K562 (cell line): Measurements from ENCODE around the gene ARMC2. TPM values are rescaled to one million over a fixed set of nuclear protein-coding genes. Genes with fewer than 3 reads are reported as not detected.

Source experiments
- CC2D1A ChIP-seq: fragments of 450-650 bp; IDR thresholded peaks from 2 replicates; pipeline ENCODE4 v1.6.1; 2017; ENCODE audit warnings: mild to moderate bottlenecking
- CREB1 ChIP-seq, 2 experiments: sonication (generic) in 1 of 2; formaldehyde crosslinking in 1 of 2; IDR thresholded peaks; 2 replicates each; pipeline versions ENCODE4 v1.6.1 to v1.8.0; 2012 to 2022; ENCODE audit warnings: inconsistent platforms in 1 of 2, mild to moderate bottlenecking in 1 of 2, missing genetic modification reagents in 1 of 2, moderate library complexity in 1 of 2
- HBP1 ChIP-seq: fragments of 450-650 bp; formaldehyde crosslinking; IDR thresholded peaks from 2 replicates; pipeline ENCODE4 v1.4.0; 2022; ENCODE audit warnings: missing genetic modification characterization
- MAX ChIP-seq: sonication (generic); formaldehyde crosslinking; IDR thresholded peaks from 2 replicates; pipeline ENCODE4 v1.9.0; 2022; ENCODE audit warnings: mild to moderate bottlenecking, missing genetic modification reagents
- MAZ ChIP-seq, 2 experiments: fragments of 450-650 bp in 1 of 2; sonication (generic) in 1 of 2; formaldehyde crosslinking; IDR thresholded peaks in 1 of 2; conservative IDR thresholded peaks in 1 of 2; 2 replicates each; pipeline versions ENCODE4 v1.4.0 to v1.5.0; 2020; ENCODE audit warnings: mild to moderate bottlenecking in 1 of 2, missing genetic modification reagents in 1 of 2
- MITF ChIP-seq: IDR thresholded peaks from 2 replicates; pipeline ENCODE4 v1.6.1; 2014; ENCODE audit warnings: antibody characterized with exemption
- MYNN ChIP-seq, 2 experiments: sonication (generic); formaldehyde crosslinking in 1 of 2; IDR thresholded peaks; 2 replicates each; pipeline versions ENCODE4 v1.5.0 to v1.6.1; 2016 to 2020; ENCODE audit warnings: antibody characterized with exemption in 1 of 2, missing genetic modification reagents in 1 of 2
- RUNX1 ChIP-seq: sonication (generic); IDR thresholded peaks from 2 replicates; pipeline ENCODE4 v1.6.1; 2016; ENCODE audit warnings: antibody characterized with exemption, low read depth
- STAT5B ChIP-seq: fragments of 250-450 bp; sonication (Bioruptor Pico); IDR thresholded peaks from 2 replicates; pipeline ENCODE4 v1.8.0; 2021; ENCODE audit warnings: mild to moderate bottlenecking, inconsistent platforms
- TCFL5 ChIP-seq: fragments of 250-450 bp; sonication (Bioruptor Pico); conservative IDR thresholded peaks from 2 replicates; pipeline ENCODE4 v1.6.1; 2021; ENCODE audit warnings: mild to moderate bottlenecking, moderate library complexity, matching md5 sums
- XRCC5 ChIP-seq: fragments of 200-400 bp; formaldehyde crosslinking; IDR thresholded peaks from 2 replicates; pipeline ENCODE4 v1.6.1; 2017; ENCODE audit warnings: low read depth, mild to moderate bottlenecking, low read length
- YY1 ChIP-seq, 3 experiments: IDR thresholded peaks; 2 replicates each; pipeline ENCODE4 v1.6.1; 2011; ENCODE audit warnings: low read length in 2 of 3, mild to moderate bottlenecking in 2 of 3, moderate library complexity in 2 of 3, borderline replicate concordance in 1 of 3, control low read depth in 1 of 3, low read depth in 1 of 3; ENCODE audit not compliant: insufficient read depth in 3 of 3, insufficient replicate concordance in 2 of 3, control insufficient read depth in 1 of 3, insufficient read length in 1 of 3; ENCODE audit errors: extremely low read depth in 1 of 3
- ZBTB9 ChIP-seq: fragments of 450-650 bp; formaldehyde crosslinking; IDR thresholded peaks from 2 replicates; pipeline ENCODE4 v1.4.0; 2020; ENCODE audit warnings: mild to moderate bottlenecking, moderate library complexity
- ZNF253 ChIP-seq: fragments of 250-450 bp; sonication (Bioruptor Pico); conservative IDR thresholded peaks from 2 replicates; pipeline ENCODE4 v1.6.1; 2021; ENCODE audit warnings: mild to moderate bottlenecking
- ZNF740 ChIP-seq, 3 experiments: fragments of 200-800 bp in 1 of 3; sonication (Bioruptor generic) in 1 of 3; sonication (generic) in 1 of 3; formaldehyde crosslinking in 1 of 3; IDR thresholded peaks; 2 replicates each; pipeline versions ENCODE4 v1.6.1 to v1.8.0; 2016 to 2022; ENCODE audit warnings: mild to moderate bottlenecking in 2 of 3, missing compliant biosample characterization in 2 of 3, missing genetic modification characterization in 2 of 3, missing genetic modification reagents in 1 of 3
- ZNF766 ChIP-seq: fragments of 200-800 bp; sonication (Bioruptor generic); conservative IDR thresholded peaks from 2 replicates; pipeline ENCODE4 v1.6.1; 2016; ENCODE audit warnings: missing genetic modification characterization, missing compliant biosample characterization
- polyA plus RNA-seq, 8 experiments: library from polyadenylated mRNA; depleted of rRNA in 4 of 8; stranded (reverse) in 5 of 8; unstranded in 3 of 8; fragments of >200 nt; fragmentation: Nextera tagmentation in 2 of 8; fragmentation: Illumina TruSeq in 1 of 8; extraction: Ambion mirVana in 2 of 8; extraction: Trizol in 1 of 8; gene quantifications; 2 replicates each; pipeline versions ENCODE4 v1.2.1 to v1.2.3, GENCODE V29; 2011 to 2014; ENCODE audit warnings: inconsistent platforms in 1 of 8, missing spikeins in 1 of 8
- total RNA-seq, 7 experiments: library from RNA; depleted of rRNA in 6 of 7; stranded (reverse); fragments of >200 nt in 6 of 7; fragmentation: Illumina TruSeq in 2 of 7; extraction: Trizol in 2 of 7; gene quantifications; 2 replicates each; pipeline versions ENCODE4 v1.2.1 to v1.2.3, GENCODE V29; 2011 to 2021; ENCODE audit warnings: low replicate concordance in 1 of 7
- TF ChIP-seq, protein P1 (sequence below): fragments of 200-800 bp; sonication (Bioruptor generic); IDR thresholded peaks from 2 replicates; pipeline ENCODE4 v1.6.1; 2017; ENCODE audit warnings: missing genetic modification characterization, missing compliant biosample characterization

Gene ARMC2
- total and polyA plus RNA-seq, 9 of the 15 experiments (the other 6 are each of a cell fraction or from before 2014, with no cell fraction given) = 0.14 to 3.0 (median 0.82) TPM

- TF ChIP-seq ZBTB9 (CRISPR knock-in tag) (no peak), MITF (no peak), CREB1 (IDR thresholded peaks at IDR 0.05) (no peak), CREB1 (CRISPR knock-in tag; IDR thresholded peaks at IDR 0.05) (no peak), ZNF766 (CRISPR knock-in tag) (no peak), STAT5B (no peak), MAX (CRISPR knock-in tag) (no peak), ZNF740 (CRISPR knock-in tag; IDR thresholded peaks at IDR 0.05) (peak; percentile 43; the same call in 1 of the 2 replicates), ZNF740 (tag; IDR thresholded peaks at IDR 0.05) (no peak), CC2D1A (peak; percentile 39; the same call in 1 of the 2 replicates), MAZ (CRISPR knock-in tag; conservative IDR thresholded peaks at IDR 0.05 in 1 of 2, IDR thresholded peaks at IDR 0.05 in 1 of 2) (peak in 1 of 2 experiments; percentile 64; a peak in 1 of 4 replicates), HBP1 (CRISPR knock-in tag) (no peak), MYNN (IDR thresholded peaks at IDR 0.05) (0 out of 2 replicates have a peak, but pooled peaks have one; percentile 20), MYNN (CRISPR knock-in tag; IDR thresholded peaks at IDR 0.05) (no peak), TCFL5 (CRISPR knock-in tag) (no peak), XRCC5 (peak; percentile 77), ZNF253 (CRISPR knock-in tag) (no peak), YY1 (IDR thresholded peaks at IDR 0.05; ENCODE audit: borderline replicate concordance in 1 of 3, control insufficient read depth in 1 of 3, extremely low read depth in 1 of 3, insufficient read depth in 3 of 3, insufficient read length in 1 of 3, insufficient replicate concordance in 2 of 3, low read depth in 1 of 3, low read length in 2 of 3) (no peak), RUNX1 (no peak)
- TF ChIP-seq, protein P1, sequence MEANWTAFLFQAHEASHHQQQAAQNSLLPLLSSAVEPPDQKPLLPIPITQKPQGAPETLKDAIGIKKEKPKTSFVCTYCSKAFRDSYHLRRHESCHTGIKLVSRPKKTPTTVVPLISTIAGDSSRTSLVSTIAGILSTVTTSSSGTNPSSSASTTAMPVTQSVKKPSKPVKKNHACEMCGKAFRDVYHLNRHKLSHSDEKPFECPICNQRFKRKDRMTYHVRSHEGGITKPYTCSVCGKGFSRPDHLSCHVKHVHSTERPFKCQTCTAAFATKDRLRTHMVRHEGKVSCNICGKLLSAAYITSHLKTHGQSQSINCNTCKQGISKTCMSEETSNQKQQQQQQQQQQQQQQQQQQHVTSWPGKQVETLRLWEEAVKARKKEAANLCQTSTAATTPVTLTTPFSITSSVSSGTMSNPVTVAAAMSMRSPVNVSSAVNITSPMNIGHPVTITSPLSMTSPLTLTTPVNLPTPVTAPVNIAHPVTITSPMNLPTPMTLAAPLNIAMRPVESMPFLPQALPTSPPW (CRISPR knock-in tag) = peak; percentile 76
Measured at GRCh38 chr6:108914235-108915022, 66.2 kb downstream of the ARMC2 start (continued).
